Skeletal muscle satellite cell (primary cell): ENCODE data around the gene MATK. TPM values are rescaled to one million over a fixed set of nuclear protein-coding genes. Genes with fewer than 3 reads are reported as not detected.

ENCODE experiments used
- H3K27me3 ChIP-seq: 2 replicates; pipeline ENCODE4 v1.7.0; 2013; ENCODE audit warnings: low read length; ENCODE audit not compliant: control insufficient read depth, insufficient read depth
- H3K36me3 ChIP-seq: 2 replicates; pipeline ENCODE4 v1.7.0; 2013; ENCODE audit warnings: mild to moderate bottlenecking, control low read depth, low read length; ENCODE audit not compliant: insufficient read depth
- H3K4me1 ChIP-seq: 2 replicates; pipeline ENCODE4 v1.7.0; 2013; ENCODE audit warnings: low read length; ENCODE audit not compliant: control insufficient read depth, insufficient read depth
- H3K4me2 ChIP-seq: 2 replicates; pipeline ENCODE4 v1.7.0; 2013; ENCODE audit warnings: mild to moderate bottlenecking, low read length
- H3K4me3 ChIP-seq: 2 replicates; pipeline ENCODE4 v1.7.0; 2013; ENCODE audit warnings: low read length
- H3K9ac ChIP-seq: 2 replicates; pipeline ENCODE4 v1.7.0; 2013; ENCODE audit warnings: mild to moderate bottlenecking, low read depth, low read length, moderate library complexity
- H3K9me3 ChIP-seq: replicated peaks from 2 replicates; pipeline ENCODE4 v1.7.0; 2013; ENCODE audit warnings: mild to moderate bottlenecking, control low read depth, low read length
- small RNA-seq: library from RNA; depleted of rRNA; stranded (forward); fragments of <200 nt; gene quantifications from one replicate; pipeline ENCODE3, GENCODE V24; 2012

Gene MATK

GRCh38 chr19:3734310-3734600 lies 51.9 kb downstream of the MATK start:
- Histone ChIP-seq H3K4me2 (no peak overlapping the region), H3K9me3 (no peaks in the 10 kb centered on the region), H3K36me3 (no peaks in the 10 kb centered on the region), H3K4me3 (no peak overlapping the region), H3K27me3 (peaks cover 27% of the 10 kb centered on the region), H3K9ac (no peak overlapping the region), H3K4me1 (no peaks in the 10 kb centered on the region)

- Histone ChIP-seq H3K9ac (no peak overlapping the region), H3K36me3 (no peaks in the 10 kb centered on the region), H3K4me3 (no peak overlapping the region)
These were observed 52.5 kb downstream of the MATK start for GRCh38 chr19:3733549-3734309.

GRCh38 chr19:3732108-3732507 lies 54.1 kb downstream of the MATK start:
- H3K4me1 ChIP-seq, result peaks cover 8% of the 10 kb centered on the region
- H3K36me3 ChIP-seq, result no peaks in the 10 kb centered on the region
- no peaks in the 10 kb centered on the region for H3K9me3 ChIP-seq
- no peak overlapping the region for H3K9ac ChIP-seq
- H3K4me2 ChIP-seq, result no peak overlapping the region
- no peak overlapping the region for H3K4me3 ChIP-seq
- H3K27me3 ChIP-seq, result peaks cover 12% of the 10 kb centered on the region

More at GRCh38 chr19:3733549-3734309, 52.5 kb downstream of the MATK start:
- Histone ChIP-seq H3K27me3 (peaks cover 27% of the 10 kb centered on the region), H3K4me2 (no peak overlapping the region), H3K9me3 (no peaks in the 10 kb centered on the region), H3K4me1 (no peaks in the 10 kb centered on the region)

GRCh38 chr19:3730457-3730958 lies 55.7 kb downstream of the MATK start:
- H3K4me3 ChIP-seq, result no peak overlapping the region
- no peaks in the 10 kb centered on the region for H3K9me3 ChIP-seq
- H3K4me1 ChIP-seq, result peaks cover 8% of the 10 kb centered on the region
- no peak overlapping the region for H3K9ac ChIP-seq
- peaks cover 10% of the 10 kb centered on the region for H3K27me3 ChIP-seq
- H3K4me2 ChIP-seq, result no peak overlapping the region
- H3K36me3 ChIP-seq, result no peaks in the 10 kb centered on the region

Small RNA genes within 50 kb of the gene (small RNA-seq; reads per million reads assigned to genes)
- gene AC005777.1, result not detected
